ENCODE measurements around the gene ABHD18.
"Not testable (repeated sequence)": the region's sequence is repeated elsewhere in the genome, so short reads cannot be mapped to it uniquely, and the experiment has no call there.

DNA sequence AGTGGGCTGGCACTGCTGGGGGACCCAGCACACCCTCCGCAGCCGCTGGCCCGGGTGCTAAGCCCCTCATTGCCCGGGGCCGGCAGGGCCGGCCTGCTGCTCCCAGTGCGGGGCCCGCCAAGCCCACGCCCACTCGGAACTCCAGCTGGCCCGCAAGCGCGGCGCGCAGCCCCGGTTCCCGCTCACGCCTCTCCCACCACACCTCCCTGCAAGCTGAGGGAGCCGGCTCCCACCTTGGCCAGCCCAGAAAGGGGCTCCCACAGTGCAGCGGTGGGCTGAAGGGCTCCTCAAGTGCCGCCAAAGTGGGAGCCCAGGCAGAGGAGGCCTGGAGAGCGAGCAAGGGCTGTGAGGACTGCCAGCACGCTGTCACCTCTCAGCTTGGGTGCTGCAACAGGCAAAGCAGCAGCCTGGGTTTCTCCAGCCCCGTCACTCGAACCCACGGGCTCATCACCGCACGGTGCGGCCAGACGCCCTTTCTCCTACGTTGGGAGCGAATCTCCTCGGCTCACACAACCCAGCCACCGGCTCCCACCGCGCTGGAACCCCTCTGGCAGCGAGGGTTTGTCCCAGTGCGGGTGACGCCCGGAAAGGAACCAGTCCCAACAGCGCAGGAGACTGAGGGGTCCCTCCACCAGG lies 662 bp upstream of the ABHD18 start:
- TF ChIP-seq, protein P1, sequence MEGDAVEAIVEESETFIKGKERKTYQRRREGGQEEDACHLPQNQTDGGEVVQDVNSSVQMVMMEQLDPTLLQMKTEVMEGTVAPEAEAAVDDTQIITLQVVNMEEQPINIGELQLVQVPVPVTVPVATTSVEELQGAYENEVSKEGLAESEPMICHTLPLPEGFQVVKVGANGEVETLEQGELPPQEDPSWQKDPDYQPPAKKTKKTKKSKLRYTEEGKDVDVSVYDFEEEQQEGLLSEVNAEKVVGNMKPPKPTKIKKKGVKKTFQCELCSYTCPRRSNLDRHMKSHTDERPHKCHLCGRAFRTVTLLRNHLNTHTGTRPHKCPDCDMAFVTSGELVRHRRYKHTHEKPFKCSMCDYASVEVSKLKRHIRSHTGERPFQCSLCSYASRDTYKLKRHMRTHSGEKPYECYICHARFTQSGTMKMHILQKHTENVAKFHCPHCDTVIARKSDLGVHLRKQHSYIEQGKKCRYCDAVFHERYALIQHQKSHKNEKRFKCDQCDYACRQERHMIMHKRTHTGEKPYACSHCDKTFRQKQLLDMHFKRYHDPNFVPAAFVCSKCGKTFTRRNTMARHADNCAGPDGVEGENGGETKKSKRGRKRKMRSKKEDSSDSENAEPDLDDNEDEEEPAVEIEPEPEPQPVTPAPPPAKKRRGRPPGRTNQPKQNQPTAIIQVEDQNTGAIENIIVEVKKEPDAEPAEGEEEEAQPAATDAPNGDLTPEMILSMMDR (IDR thresholded peaks at IDR 0.05; ENCODE audit: borderline replicate concordance, extremely low read depth, low read length, poor library complexity, severe bottlenecking), result not testable (repeated sequence)
- TF ChIP-seq EZH2 (IDR thresholded peaks at IDR 0.05; ENCODE audit: borderline replicate concordance, low read depth, low read length, severe bottlenecking), result not testable (repeated sequence)
